GM18498 (cell line): Measurements from ENCODE around the gene MAEL.

Experiments used
- ATAC-seq: cut with Tn5 transposase; IDR thresholded peaks from one replicate; pipeline ENCODE4 v1.9.1; 2021; ENCODE audit warnings: mild to moderate bottlenecking, moderate library complexity; ENCODE audit not compliant: unreplicated experiment

The MAEL gene

DNA sequence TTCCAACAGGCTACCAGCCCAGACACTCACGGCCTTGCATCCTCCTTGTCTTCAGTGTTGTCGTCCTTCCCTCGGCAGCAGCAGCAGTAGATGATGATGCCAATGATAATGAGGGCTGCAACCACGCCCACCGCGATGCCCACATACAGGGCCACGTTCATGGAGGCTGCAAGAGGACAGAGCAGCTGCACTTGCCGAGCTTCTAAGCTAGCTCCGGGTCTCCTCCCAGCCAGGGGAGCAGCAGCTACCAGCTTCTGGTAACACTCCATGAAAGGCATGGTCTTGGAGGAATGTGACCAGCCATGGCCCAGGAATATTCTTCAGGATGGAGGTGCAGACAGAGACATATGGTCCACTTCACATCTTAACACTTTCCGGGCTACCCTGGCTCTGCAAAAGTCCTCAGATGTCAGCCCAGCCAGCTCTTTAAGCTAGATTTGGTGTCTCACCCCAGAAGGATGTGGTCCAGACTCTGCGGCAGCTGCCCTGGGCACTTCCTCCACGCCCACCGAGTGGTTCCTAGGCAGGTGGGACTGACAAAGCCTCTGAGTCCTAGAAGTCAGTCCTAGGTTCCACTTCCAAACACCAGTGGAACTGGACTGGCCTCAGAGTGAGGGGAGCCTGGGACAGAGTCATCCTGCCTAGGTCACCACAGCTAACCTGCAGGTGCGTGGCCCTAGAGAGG is 66.0 kb downstream of the MAEL start:
- ATAC-seq: no peak

DNA sequence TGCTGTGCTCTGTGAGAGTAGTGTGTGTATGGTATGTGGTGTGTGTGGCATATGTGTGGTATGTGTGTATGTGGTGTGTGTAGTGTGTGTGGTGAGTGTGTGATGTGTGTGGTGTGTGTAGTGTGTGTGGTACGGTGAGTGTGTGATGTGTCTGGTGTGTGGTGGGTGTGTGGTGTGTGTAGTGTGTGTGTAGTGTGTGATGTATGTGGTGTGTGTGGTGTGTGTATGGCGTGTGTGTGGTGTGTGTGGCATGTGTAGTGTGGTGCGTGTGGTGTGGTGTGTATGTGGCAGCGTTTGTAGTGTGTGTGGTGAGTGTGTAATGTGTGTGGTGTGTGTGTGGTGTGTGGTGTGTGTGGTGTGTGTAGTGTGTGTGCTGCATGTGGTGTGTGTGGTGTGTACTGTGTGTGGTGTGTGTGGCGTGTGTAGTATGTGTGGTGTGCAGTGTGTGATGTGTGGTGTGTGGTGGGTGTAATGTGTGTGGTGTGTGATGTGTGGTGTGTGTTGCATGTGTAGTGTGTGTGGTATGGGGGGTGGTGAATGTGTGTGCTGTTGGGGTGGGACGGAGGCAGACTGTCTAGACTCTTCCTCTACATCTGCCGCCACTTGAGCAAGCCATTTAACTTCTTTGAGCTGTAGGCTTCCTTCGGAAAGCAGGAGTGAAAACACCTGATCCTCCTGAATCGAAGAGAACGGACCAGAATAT is 67.6 kb downstream of the MAEL start:
- ATAC-seq: no peak

GRCh38 chr1:167057241-167057688 is 68.2 kb downstream of the MAEL start:
- no peak for ATAC-seq

DNA sequence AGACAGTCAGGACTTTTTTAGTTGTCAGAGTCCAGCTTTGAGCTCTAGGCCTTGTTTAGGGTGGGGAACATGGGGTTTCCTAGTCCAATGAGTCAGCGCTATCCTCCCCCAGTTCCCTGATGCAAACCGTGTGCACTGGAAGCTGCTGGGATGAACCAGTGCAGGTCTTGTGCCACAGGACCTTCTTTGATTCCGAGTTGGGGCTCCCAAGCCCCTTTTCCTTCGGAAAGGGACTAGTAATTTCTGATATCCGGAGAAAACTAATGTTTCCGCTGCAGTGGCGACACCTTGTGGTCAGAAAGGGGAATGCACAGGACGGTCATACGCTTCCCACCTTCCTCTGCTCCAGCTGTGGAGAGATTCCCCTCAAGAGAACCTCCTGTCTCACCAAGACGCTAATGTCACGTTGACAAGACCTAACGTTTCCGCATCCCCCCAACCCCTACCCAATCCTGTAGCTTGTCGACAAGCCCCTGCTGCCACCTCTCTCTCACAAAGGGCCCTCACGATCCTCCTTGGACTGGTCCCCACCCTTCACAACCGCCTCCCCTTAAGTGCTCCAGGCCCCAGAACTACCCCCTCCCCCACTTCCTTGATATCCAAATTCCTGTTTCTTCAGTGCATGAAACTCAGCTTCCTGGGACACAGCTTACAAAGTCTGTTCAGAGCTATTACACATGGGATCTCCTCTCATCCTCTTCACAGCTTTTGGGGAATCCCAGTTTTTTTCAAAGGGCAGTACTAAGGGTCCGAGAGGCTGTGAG is 70.1 kb downstream of the MAEL start:
- ATAC-seq: no peak

DNA sequence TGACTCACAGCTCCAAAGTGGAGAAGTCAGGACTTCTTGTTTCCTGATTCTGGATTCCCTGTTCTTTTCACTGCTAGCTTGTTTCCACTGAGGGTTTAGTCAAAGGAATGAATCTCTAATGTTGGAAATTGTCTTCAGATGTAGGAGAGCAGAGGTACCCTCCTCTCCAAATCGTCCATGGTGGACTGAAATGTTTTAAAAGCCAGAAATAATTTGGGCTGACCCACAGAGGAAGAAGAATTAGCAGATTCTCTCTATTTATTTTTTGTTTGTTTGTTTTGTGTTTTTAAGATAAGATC is 70.7 kb downstream of the MAEL start:
- ATAC-seq: no peak

- ATAC-seq: no peak
These were observed 71.3 kb downstream of the MAEL start for GRCh38 chr1:167060141-167061072.

DNA sequence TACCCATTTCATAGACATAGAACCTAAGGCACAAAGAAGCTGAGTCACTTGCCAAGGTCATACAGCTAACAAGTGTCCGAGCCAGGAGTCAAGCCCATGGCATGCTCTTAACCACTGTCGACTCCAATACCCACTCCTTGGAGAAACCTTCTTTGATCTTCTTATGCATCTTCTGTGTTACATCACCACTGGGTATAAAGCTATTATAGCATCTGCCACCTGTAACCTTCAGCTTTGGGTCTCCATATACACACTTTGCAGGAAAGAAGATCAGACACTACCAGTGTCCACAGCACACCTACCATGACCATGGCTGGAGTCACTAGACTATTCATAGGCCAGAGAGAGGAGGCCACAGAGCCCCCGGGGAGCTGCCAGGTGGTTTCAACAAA is 72.0 kb downstream of the MAEL start:
- ATAC-seq: no peak

DNA sequence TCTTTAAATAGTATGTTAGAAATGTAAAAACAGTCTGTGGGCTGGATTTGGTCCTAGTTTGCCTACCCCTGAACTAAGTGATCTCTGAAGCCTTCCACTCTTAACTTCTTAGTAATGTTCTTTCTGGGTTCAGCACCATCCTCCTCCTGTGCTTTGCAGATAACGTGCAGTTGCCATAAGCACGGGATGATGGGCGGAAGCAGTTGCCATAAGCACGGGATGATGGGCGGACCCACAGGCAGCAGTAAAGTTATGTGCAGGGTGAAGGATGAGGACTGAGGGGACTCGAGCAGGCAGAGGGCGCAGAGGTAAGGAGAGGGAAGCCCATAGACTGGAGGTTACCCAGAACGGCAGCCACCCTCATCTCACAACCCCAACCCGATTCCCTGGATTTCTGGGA is 75.5 kb downstream of the MAEL start:
- no peak for ATAC-seq

GRCh38 chr1:167065471-167065870 is 76.4 kb downstream of the MAEL start:
- ATAC-seq: no peak

GRCh38 chr1:167066333-167067122 is 77.4 kb downstream of the MAEL start:
- peak; percentile 85 for ATAC-seq

GRCh38 chr1:167067904-167068303 is 78.8 kb downstream of the MAEL start:
- no peak for ATAC-seq

- no peak for ATAC-seq
These were observed 79.7 kb downstream of the MAEL start for GRCh38 chr1:167068761-167069160.

DNA sequence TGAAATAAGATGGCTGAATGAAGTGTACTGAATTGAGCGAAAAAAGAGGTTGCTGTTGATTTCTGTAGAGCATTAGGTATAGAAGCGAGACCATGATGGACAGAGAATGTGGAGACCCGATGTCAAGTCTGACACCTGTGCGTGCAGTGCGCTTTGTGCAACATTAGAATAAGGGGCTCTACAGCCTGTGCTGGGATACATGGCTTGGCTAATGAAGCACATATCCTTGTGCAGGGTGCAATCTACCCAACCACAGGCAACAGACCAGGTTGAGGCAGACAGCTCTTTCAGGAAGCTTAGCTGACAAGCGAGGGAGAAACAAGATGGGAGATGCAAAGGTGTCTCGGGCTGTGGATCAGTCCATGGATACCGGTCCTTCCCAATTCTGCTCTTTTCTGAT is 82.2 kb downstream of the MAEL start:
- no peak for ATAC-seq
